ENCODE results near the gene NAA38. TPM values are rescaled to one million over a fixed set of nuclear protein-coding genes. Genes with fewer than 3 reads are reported as not detected.
"Not testable (repeated sequence)": the region's sequence is repeated elsewhere in the genome, so short reads cannot be mapped to it uniquely, and the experiment has no call there.

Gene NAA38
- total and polyA plus RNA-seq, 5 donors from 2014 or later, result 23.6 to 192 (median 130) TPM

- Mint-ChIP-seq H3K27me3 (peaks cover 25% of the 10 kb centered on the region), H3K36me3 (no peaks in the 10 kb centered on the region), H3K9me3 (peaks cover 0 to 2% (median 0%) of the 10 kb centered on the region in 7 donors), H3K4me3 (no peak overlapping the region), H3K4me1 (peaks cover 0 to 3% (median 0%) of the 10 kb centered on the region in 4 donors), H3K27ac (no peak overlapping the region)
- H3K9me3 ChIP-seq (ENCODE audit: control insufficient read depth in 2 of 2, low read length in 2 of 2), result no peaks in the 10 kb centered on the region
- no peak overlapping the region for H3K27ac ChIP-seq (ENCODE audit: insufficient read depth, low read length, poor library complexity, severe bottlenecking)
- ATAC-seq (ENCODE audit: low read depth in 2 of 2), result no peak
- DNase-seq, result no peak
- no peaks in the 10 kb centered on the region for H3K36me3 ChIP-seq (ENCODE audit: control insufficient read depth, insufficient read depth, low read length)
- H3K4me3 ChIP-seq (ENCODE audit: low read depth, low read length), result no peak overlapping the region
- H3K4me1 ChIP-seq (ENCODE audit: control insufficient read depth, insufficient read depth, low read length, poor library complexity, severe bottlenecking), result no peaks in the 10 kb centered on the region
- H3K27me3 ChIP-seq (ENCODE audit: control insufficient read depth, insufficient read depth, low read length), result no peaks in the 10 kb centered on the region
These were observed 39.8 kb downstream of the NAA38 start for GRCh38 chr17:7817643-7817964.

- Histone ChIP-seq H3K36me3 (ENCODE audit: control insufficient read depth, insufficient read depth, low read length) (no peaks in the 10 kb centered on the region), H3K9me3 (ENCODE audit: control insufficient read depth in 2 of 2, low read length in 2 of 2) (no peaks in the 10 kb centered on the region), H3K4me1 (ENCODE audit: control insufficient read depth, insufficient read depth, low read length, poor library complexity, severe bottlenecking) (no peaks in the 10 kb centered on the region), H3K27ac (ENCODE audit: insufficient read depth, low read length, poor library complexity, severe bottlenecking) (no peak overlapping the region), H3K27me3 (ENCODE audit: control insufficient read depth, insufficient read depth, low read length) (no peaks in the 10 kb centered on the region), H3K4me3 (ENCODE audit: low read depth, low read length) (no peak overlapping the region)
- DNase-seq, result no peak
- Mint-ChIP-seq H3K4me3 (no peak overlapping the region), H3K9me3 (peaks cover 0 to 2% (median 0%) of the 10 kb centered on the region in 7 donors), H3K27ac (peak overlapping the region in 2 of 3 donors; percentile 25 to 46), H3K27me3 (peaks cover 23% of the 10 kb centered on the region), H3K4me1 (no peaks in the 10 kb centered on the region), H3K36me3 (no peaks in the 10 kb centered on the region)
- ATAC-seq (ENCODE audit: low read depth in 2 of 2), result no peak
These were observed 40.3 kb downstream of the NAA38 start for GRCh38 chr17:7816926-7817642.

- ATAC-seq (ENCODE audit: low read depth in 2 of 2) (no peak), DNase-seq (no peak)
- no peaks in the 10 kb centered on the region for H3K36me3 Mint-ChIP-seq
- Histone ChIP-seq H3K9me3 (ENCODE audit: control insufficient read depth in 2 of 2, low read length in 2 of 2) (no peaks in the 10 kb centered on the region), H3K27me3 (ENCODE audit: control insufficient read depth, insufficient read depth, low read length) (no peaks in the 10 kb centered on the region), H3K27ac (ENCODE audit: insufficient read depth, low read length, poor library complexity, severe bottlenecking) (no peak overlapping the region), H3K4me1 (ENCODE audit: control insufficient read depth, insufficient read depth, low read length, poor library complexity, severe bottlenecking) (no peaks in the 10 kb centered on the region), H3K4me3 (ENCODE audit: low read depth, low read length) (no peak overlapping the region), H3K36me3 (ENCODE audit: control insufficient read depth, insufficient read depth, low read length) (no peaks in the 10 kb centered on the region)
- peaks cover 29% of the 10 kb centered on the region for H3K27me3 Mint-ChIP-seq
- no peak overlapping the region for H3K4me3 Mint-ChIP-seq
- H3K27ac Mint-ChIP-seq, result no peak overlapping the region
- H3K9me3 Mint-ChIP-seq, result peaks cover 0 to 2% (median 0%) of the 10 kb centered on the region in 7 donors
- peaks cover 0 to 5% (median 2%) of the 10 kb centered on the region in 4 donors for H3K4me1 Mint-ChIP-seq
These were observed 42.4 kb downstream of the NAA38 start for GRCh38 chr17:7814969-7815368.

GRCh38 chr17:7811251-7811650 is 46.1 kb downstream of the NAA38 start:
- H3K27me3 Mint-ChIP-seq, result peaks cover 28% of the 10 kb centered on the region

GRCh38 chr17:7809791-7810343 is 47.5 kb downstream of the NAA38 start:
- not testable (repeated sequence) for H3K9me3 ChIP-seq (ENCODE audit: control insufficient read depth in 2 of 2, low read length in 2 of 2); H3K27ac ChIP-seq (ENCODE audit: insufficient read depth, low read length, poor library complexity, severe bottlenecking); H3K4me3 Mint-ChIP-seq; H3K36me3 Mint-ChIP-seq; H3K36me3 ChIP-seq (ENCODE audit: control insufficient read depth, insufficient read depth, low read length); H3K4me3 ChIP-seq (ENCODE audit: low read depth, low read length); ATAC-seq (ENCODE audit: low read depth in 2 of 2); H3K9me3 Mint-ChIP-seq; DNase-seq; H3K27ac Mint-ChIP-seq; H3K4me1 ChIP-seq (ENCODE audit: control insufficient read depth, insufficient read depth, low read length, poor library complexity, severe bottlenecking); H3K4me1 Mint-ChIP-seq; H3K27me3 ChIP-seq (ENCODE audit: control insufficient read depth, insufficient read depth, low read length)
- peaks cover 26% of the 10 kb centered on the region for H3K27me3 Mint-ChIP-seq

More at GRCh38 chr17:7811251-7811650, 46.1 kb downstream of the NAA38 start:
- H3K27ac ChIP-seq (ENCODE audit: insufficient read depth, low read length, poor library complexity, severe bottlenecking), result no peak overlapping the region
- H3K36me3 ChIP-seq (ENCODE audit: control insufficient read depth, insufficient read depth, low read length), result no peaks in the 10 kb centered on the region
- Mint-ChIP-seq H3K4me3 (no peak overlapping the region), H3K4me1 (peaks cover 0 to 5% (median 2%) of the 10 kb centered on the region in 4 donors), H3K9me3 (peaks cover 0 to 2% (median 0%) of the 10 kb centered on the region in 7 donors), H3K27ac (no peak overlapping the region), H3K36me3 (no peaks in the 10 kb centered on the region)
- H3K27me3 ChIP-seq (ENCODE audit: control insufficient read depth, insufficient read depth, low read length), result peaks cover 3% of the 10 kb centered on the region
- no peak overlapping the region for H3K4me3 ChIP-seq (ENCODE audit: low read depth, low read length)
- ATAC-seq (ENCODE audit: low read depth in 2 of 2) (no peak), DNase-seq (no peak)
- H3K4me1 ChIP-seq (ENCODE audit: control insufficient read depth, insufficient read depth, low read length, poor library complexity, severe bottlenecking), result no peaks in the 10 kb centered on the region
- H3K9me3 ChIP-seq (ENCODE audit: control insufficient read depth in 2 of 2, low read length in 2 of 2), result no peaks in the 10 kb centered on the region

GRCh38 chr17:7809086-7809790 is 48.1 kb downstream of the NAA38 start:
- peaks cover 3% of the 10 kb centered on the region for H3K27me3 ChIP-seq (ENCODE audit: control insufficient read depth, insufficient read depth, low read length)
- H3K4me3 Mint-ChIP-seq, result no peak overlapping the region
- H3K4me1 ChIP-seq (ENCODE audit: control insufficient read depth, insufficient read depth, low read length, poor library complexity, severe bottlenecking), result no peaks in the 10 kb centered on the region
- no peaks in the 10 kb centered on the region for H3K36me3 ChIP-seq (ENCODE audit: control insufficient read depth, insufficient read depth, low read length)
- no peak for DNase-seq
- ATAC-seq (ENCODE audit: low read depth in 2 of 2), result no peak
- H3K4me3 ChIP-seq (ENCODE audit: low read depth, low read length), result no peak overlapping the region
- no peak overlapping the region for H3K27ac ChIP-seq (ENCODE audit: insufficient read depth, low read length, poor library complexity, severe bottlenecking)
- peaks cover 0 to 7% (median 2%) of the 10 kb centered on the region in 4 donors for H3K4me1 Mint-ChIP-seq
- H3K27me3 Mint-ChIP-seq, result peaks cover 22% of the 10 kb centered on the region
- H3K9me3 Mint-ChIP-seq, result no peaks in the 10 kb centered on the region
- no peaks in the 10 kb centered on the region for H3K36me3 Mint-ChIP-seq
- H3K27ac Mint-ChIP-seq, result peak overlapping the region in 1 of 3 donors; percentile 12
- H3K9me3 ChIP-seq (ENCODE audit: control insufficient read depth in 2 of 2, low read length in 2 of 2), result no peaks in the 10 kb centered on the region

GRCh38 chr17:7807206-7807605 is 50.2 kb downstream of the NAA38 start:
- Mint-ChIP-seq H3K4me3 (no peak overlapping the region), H3K27me3 (peaks cover 16% of the 10 kb centered on the region), H3K36me3 (no peaks in the 10 kb centered on the region), H3K9me3 (no peaks in the 10 kb centered on the region), H3K27ac (no peak overlapping the region), H3K4me1 (peaks cover 0 to 7% (median 2%) of the 10 kb centered on the region in 4 donors)
- DNase-seq (no peak), ATAC-seq (ENCODE audit: low read depth in 2 of 2) (no peak)
- Histone ChIP-seq H3K27me3 (ENCODE audit: control insufficient read depth, insufficient read depth, low read length) (peaks cover 3% of the 10 kb centered on the region), H3K4me3 (ENCODE audit: low read depth, low read length) (no peak overlapping the region), H3K27ac (ENCODE audit: insufficient read depth, low read length, poor library complexity, severe bottlenecking) (no peak overlapping the region), H3K36me3 (ENCODE audit: control insufficient read depth, insufficient read depth, low read length) (no peaks in the 10 kb centered on the region), H3K9me3 (ENCODE audit: control insufficient read depth in 2 of 2, low read length in 2 of 2) (no peaks in the 10 kb centered on the region), H3K4me1 (ENCODE audit: control insufficient read depth, insufficient read depth, low read length, poor library complexity, severe bottlenecking) (no peaks in the 10 kb centered on the region)

Measured in CD4-positive, CD25-positive, alpha-beta regulatory T cell (primary cell).